HEK293 (cell line): ENCODE measurements around the gene VPS13D.

Source experiments
- CTCF ChIA-PET: fragments of 350-600 bp; formaldehyde crosslinking; extraction: SDS; loops from one replicate; lab custom pipeline; 2021; ENCODE audit warnings: antibody characterized with exemption; lab: Yijun Ruan, JAX
- POLR2A ChIA-PET: fragments of 300-600 bp; formaldehyde crosslinking; extraction: SDS; loops from one replicate; lab custom pipeline; 2020; ENCODE audit warnings: antibody characterized with exemption, inconsistent platforms; lab: Yijun Ruan, JAX
- H3K27ac ChIP-seq: fragments of 200-500 bp; sonication (Bioruptor generic); 2 replicates; pipeline ENCODE4 v1.5.1; 2014; ENCODE audit warnings: low read depth, low read length, control low read depth, inconsistent platforms; ENCODE audit errors: extremely low read depth
- H3K36me3 ChIP-seq, 2 experiments: fragments of 200-500 bp in 1 of 2; sonication (Bioruptor generic) in 1 of 2; 1 replicate in 1 of 2; 2 replicates in 1 of 2; pipeline ENCODE4 v1.5.1; 2014 to 2017; ENCODE audit warnings: inconsistent platforms in 2 of 2, low read length in 2 of 2; ENCODE audit not compliant: control insufficient read depth in 2 of 2, insufficient read depth in 1 of 2
- H3K4me1 ChIP-seq: fragments of 200-500 bp; sonication (Bioruptor generic); 2 replicates; pipeline ENCODE4 v1.5.1; 2014; ENCODE audit warnings: mild to moderate bottlenecking, low read length, inconsistent platforms; ENCODE audit not compliant: control insufficient read depth, insufficient read depth
- H3K4me3 ChIP-seq: 2 replicates; pipeline ENCODE4 v1.5.1; 2011; ENCODE audit warnings: low read depth, mild to moderate bottlenecking, control low read depth, low read length, moderate library complexity
- H3K9me3 ChIP-seq: fragments of 200-500 bp; sonication (Bioruptor generic); 2 replicates; pipeline ENCODE4 v1.5.1; 2014; ENCODE audit warnings: low read depth, low read length, inconsistent platforms; ENCODE audit not compliant: control insufficient read depth, insufficient read depth
- OVOL3 ChIP-seq: fragments of 450-650 bp; formaldehyde crosslinking; IDR thresholded peaks from 2 replicates; pipeline ENCODE4 v1.5.1; 2016; ENCODE audit warnings: missing biosample characterization, missing genetic modification characterization
- RBAK ChIP-seq: fragments of 450-650 bp; formaldehyde crosslinking; IDR thresholded peaks from 2 replicates; pipeline ENCODE4 v1.5.1; 2016; ENCODE audit warnings: missing biosample characterization, missing genetic modification characterization
- YY1 ChIP-seq: fragments of 450-650 bp; formaldehyde crosslinking; IDR thresholded peaks from 2 replicates; pipeline ENCODE4 v1.5.1; 2018; ENCODE audit warnings: missing biosample characterization, missing genetic modification characterization
- ZNF155 ChIP-seq: fragments of 450-650 bp; formaldehyde crosslinking; IDR thresholded peaks from 2 replicates; pipeline ENCODE4 v1.5.1; 2016; ENCODE audit warnings: missing biosample characterization, missing genetic modification characterization
- ZNF169 ChIP-seq: fragments of 450-650 bp; formaldehyde crosslinking; IDR thresholded peaks from 2 replicates; pipeline ENCODE4 v1.5.1; 2016; ENCODE audit warnings: missing biosample characterization, missing genetic modification characterization
- ZNF174 ChIP-seq: fragments of 450-650 bp; formaldehyde crosslinking; IDR thresholded peaks from 2 replicates; pipeline ENCODE4 v1.5.0; 2017; ENCODE audit warnings: missing biosample characterization, mild to moderate bottlenecking, missing genetic modification characterization
- ZNF202 ChIP-seq: fragments of 450-650 bp; formaldehyde crosslinking; IDR thresholded peaks from 2 replicates; pipeline ENCODE4 v1.5.1; 2016; ENCODE audit warnings: missing biosample characterization, missing genetic modification characterization, borderline replicate concordance
- ZNF239 ChIP-seq: fragments of 450-650 bp; formaldehyde crosslinking; IDR thresholded peaks from 2 replicates; pipeline ENCODE4 v1.5.1; 2016; ENCODE audit warnings: missing biosample characterization, missing genetic modification characterization
- ZNF404 ChIP-seq: fragments of 450-650 bp; formaldehyde crosslinking; IDR thresholded peaks from 2 replicates; pipeline ENCODE4 v1.5.1; 2017; ENCODE audit warnings: missing biosample characterization, missing genetic modification characterization
- ZNF433 ChIP-seq: fragments of 450-650 bp; formaldehyde crosslinking; IDR thresholded peaks from 2 replicates; pipeline ENCODE4 v1.5.1; 2016; ENCODE audit warnings: missing biosample characterization, missing genetic modification characterization, low read depth
- ZNF473 ChIP-seq: fragments of 450-650 bp; formaldehyde crosslinking; IDR thresholded peaks from 2 replicates; pipeline ENCODE4 v1.5.1; 2017; ENCODE audit warnings: missing biosample characterization, missing genetic modification characterization
- ZNF654 ChIP-seq: fragments of 450-650 bp; formaldehyde crosslinking; IDR thresholded peaks from 2 replicates; pipeline ENCODE4 v1.5.1; 2016; ENCODE audit warnings: low read depth, missing biosample characterization, missing genetic modification characterization
- ZNF664 ChIP-seq: fragments of 450-650 bp; formaldehyde crosslinking; IDR thresholded peaks from 2 replicates; pipeline ENCODE4 v1.5.1; 2016; ENCODE audit warnings: missing biosample characterization, missing genetic modification characterization
- ZNF670 ChIP-seq: fragments of 450-650 bp; formaldehyde crosslinking; IDR thresholded peaks from 2 replicates; pipeline ENCODE4 v1.5.1; 2016; ENCODE audit warnings: missing biosample characterization, missing genetic modification characterization, low read depth
- ZNF76 ChIP-seq: fragments of 450-650 bp; formaldehyde crosslinking; IDR thresholded peaks from 2 replicates; pipeline ENCODE4; 2016; ENCODE audit warnings: low read depth, missing biosample characterization, missing genetic modification characterization, borderline replicate concordance
- TF ChIP-seq, protein P1 (sequence below): fragments of 450-650 bp; formaldehyde crosslinking; IDR thresholded peaks from 2 replicates; pipeline ENCODE4 v1.5.1; 2016; ENCODE audit warnings: missing biosample characterization, missing genetic modification characterization
- TF ChIP-seq, protein P2 (sequence below): fragments of 450-650 bp; formaldehyde crosslinking; IDR thresholded peaks from 2 replicates; pipeline ENCODE4 v1.5.1; 2016; ENCODE audit warnings: missing biosample characterization, missing genetic modification characterization, low read depth

The VPS13D gene

DNA sequence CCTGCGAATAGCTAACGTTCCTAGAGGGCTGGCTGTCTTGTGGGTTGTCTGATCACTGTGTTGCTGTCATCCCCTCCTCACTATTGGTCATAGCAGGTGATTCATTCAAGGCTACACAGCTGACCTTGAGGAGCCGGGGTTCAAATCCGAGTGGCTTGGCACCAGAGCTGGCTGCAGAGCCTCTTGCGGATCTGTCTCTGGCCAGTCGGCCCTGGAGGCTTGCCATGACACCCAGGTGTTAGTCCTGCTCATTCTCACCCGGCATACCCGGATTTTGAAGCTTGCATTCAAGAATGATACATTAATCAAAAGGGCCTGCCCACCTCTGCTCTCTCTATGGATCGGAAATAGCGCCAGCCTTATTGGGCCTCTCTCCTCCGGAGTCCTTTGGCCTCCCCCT lies 277.8 kb downstream of the VPS13D start:
- no peaks in the 10 kb centered on the region for H3K9me3 ChIP-seq
- ChIA-PET CTCF (no interaction called here), POLR2A (no interaction called here)
- no peak overlapping the region for H3K4me3 ChIP-seq
- H3K4me1 ChIP-seq: no peaks in the 10 kb centered on the region
- peaks cover 0 to 23% of the 10 kb centered on the region in 2 experiments; a peak in 1 of 3 replicates for H3K36me3 ChIP-seq
- H3K27ac ChIP-seq: no peak overlapping the region
- TF ChIP-seq, protein P1, sequence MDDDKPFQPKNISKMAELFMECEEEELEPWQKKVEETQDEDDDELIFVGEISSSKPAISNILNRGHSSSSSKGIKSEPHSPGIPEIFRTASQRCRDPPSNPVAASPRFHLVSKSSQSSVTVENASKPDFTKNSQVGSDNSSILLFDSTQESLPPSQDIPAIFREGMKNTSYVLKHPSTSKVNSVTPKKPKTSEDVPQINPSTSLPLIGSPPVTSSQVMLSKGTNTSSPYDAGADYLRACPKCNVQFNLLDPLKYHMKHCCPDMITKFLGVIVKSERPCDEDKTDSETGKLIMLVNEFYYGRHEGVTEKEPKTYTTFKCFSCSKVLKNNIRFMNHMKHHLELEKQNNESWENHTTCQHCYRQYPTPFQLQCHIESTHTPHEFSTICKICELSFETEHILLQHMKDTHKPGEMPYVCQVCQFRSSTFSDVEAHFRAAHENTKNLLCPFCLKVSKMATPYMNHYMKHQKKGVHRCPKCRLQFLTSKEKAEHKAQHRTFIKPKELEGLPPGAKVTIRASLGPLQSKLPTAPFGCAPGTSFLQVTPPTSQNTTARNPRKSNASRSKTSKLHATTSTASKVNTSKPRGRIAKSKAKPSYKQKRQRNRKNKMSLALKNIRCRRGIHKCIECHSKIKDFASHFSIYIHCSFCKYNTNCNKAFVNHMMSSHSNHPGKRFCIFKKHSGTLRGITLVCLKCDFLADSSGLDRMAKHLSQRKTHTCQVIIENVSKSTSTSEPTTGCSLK (tag by site-specific recombination): no peak
- TF ChIP-seq ZNF473 (tag by site-specific recombination) (no peak), ZNF433 (tag by site-specific recombination) (no peak), ZNF169 (tag by site-specific recombination) (no peak), YY1 (no peak)

DNA sequence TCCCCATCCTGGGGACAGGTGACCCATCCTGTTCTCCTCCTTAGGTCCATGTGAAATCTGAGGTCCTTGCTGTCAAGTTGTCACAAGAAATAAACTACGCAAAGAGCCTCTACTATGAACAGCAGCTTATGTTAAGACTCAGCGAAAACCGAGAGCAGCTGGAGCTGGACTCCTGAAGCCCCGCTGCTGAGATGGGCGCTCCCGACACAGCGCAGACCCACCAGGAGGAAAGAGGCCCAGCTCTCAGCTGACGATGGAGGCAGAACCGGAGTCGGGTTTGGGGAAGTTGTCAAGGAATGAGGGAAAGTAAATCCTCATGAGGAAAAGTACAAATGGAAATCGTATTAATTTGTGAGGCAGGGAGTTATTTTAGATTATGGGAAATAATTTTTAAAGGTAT lies 279.0 kb downstream of the VPS13D start:
- H3K4me1 ChIP-seq: no peaks in the 10 kb centered on the region
- ChIA-PET CTCF (interaction anchor here (0.6 kb wide), 2 partner anchors 13 to 300 kb away, joined by 3 to 4 read pairs; no protein-coding TSS in a partner anchor), POLR2A (interaction anchor here (0.5 kb wide), 1 partner anchor 14 kb away, joined by 3 read pairs; no protein-coding TSS in a partner anchor)
- peaks cover 0 to 23% of the 10 kb centered on the region in 2 experiments; a peak in 1 of 3 replicates for H3K36me3 ChIP-seq
- no peak overlapping the region for H3K27ac ChIP-seq
- TF ChIP-seq ZNF664 (tag by site-specific recombination): no peak
- H3K9me3 ChIP-seq: no peaks in the 10 kb centered on the region
- no peak overlapping the region for H3K4me3 ChIP-seq

DNA sequence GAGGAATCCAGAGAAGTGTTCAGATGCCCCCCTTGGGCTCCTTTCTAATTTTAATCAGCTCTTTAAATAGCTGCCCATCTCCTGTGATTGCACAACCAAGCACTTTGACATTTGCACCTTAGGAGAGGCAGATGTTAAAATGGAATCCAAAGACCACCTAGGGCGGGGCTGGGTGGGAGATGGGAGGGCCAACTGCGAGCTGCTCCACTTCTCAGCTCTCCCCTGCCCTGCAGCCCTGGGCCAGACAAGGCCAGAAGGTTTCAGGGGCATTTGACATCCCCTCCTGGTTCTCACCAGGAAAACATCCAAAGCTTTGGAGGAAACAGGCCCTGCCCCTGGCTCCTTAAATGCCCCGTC lies 281.3 kb downstream of the VPS13D start:
- no peaks in the 10 kb centered on the region for H3K9me3 ChIP-seq
- H3K36me3 ChIP-seq: peaks cover 0 to 23% of the 10 kb centered on the region in 2 experiments; a peak in 1 of 3 replicates
- POLR2A ChIA-PET: interaction anchor here (0.6 to 1.7 kb wide), 2 partner anchors 16 to 33 kb away, joined by 4 to 7 read pairs; no protein-coding TSS in a partner anchor
- no peaks in the 10 kb centered on the region for H3K4me1 ChIP-seq
- no peak overlapping the region for H3K27ac ChIP-seq
- H3K4me3 ChIP-seq: no peak overlapping the region
- CTCF ChIA-PET: no interaction called here
- TF ChIP-seq RBAK (tag by site-specific recombination) (no peak), ZNF654 (tag by site-specific recombination) (no peak), ZNF239 (tag by site-specific recombination) (no peak), ZNF670 (tag by site-specific recombination) (no peak), ZNF155 (tag by site-specific recombination) (no peak), ZNF202 (tag by site-specific recombination) (no peak), ZNF404 (no peak), ZNF76 (tag by site-specific recombination) (no peak), OVOL3 (no peak), ZNF174 (tag by site-specific recombination) (no peak)
- TF ChIP-seq, protein P2, sequence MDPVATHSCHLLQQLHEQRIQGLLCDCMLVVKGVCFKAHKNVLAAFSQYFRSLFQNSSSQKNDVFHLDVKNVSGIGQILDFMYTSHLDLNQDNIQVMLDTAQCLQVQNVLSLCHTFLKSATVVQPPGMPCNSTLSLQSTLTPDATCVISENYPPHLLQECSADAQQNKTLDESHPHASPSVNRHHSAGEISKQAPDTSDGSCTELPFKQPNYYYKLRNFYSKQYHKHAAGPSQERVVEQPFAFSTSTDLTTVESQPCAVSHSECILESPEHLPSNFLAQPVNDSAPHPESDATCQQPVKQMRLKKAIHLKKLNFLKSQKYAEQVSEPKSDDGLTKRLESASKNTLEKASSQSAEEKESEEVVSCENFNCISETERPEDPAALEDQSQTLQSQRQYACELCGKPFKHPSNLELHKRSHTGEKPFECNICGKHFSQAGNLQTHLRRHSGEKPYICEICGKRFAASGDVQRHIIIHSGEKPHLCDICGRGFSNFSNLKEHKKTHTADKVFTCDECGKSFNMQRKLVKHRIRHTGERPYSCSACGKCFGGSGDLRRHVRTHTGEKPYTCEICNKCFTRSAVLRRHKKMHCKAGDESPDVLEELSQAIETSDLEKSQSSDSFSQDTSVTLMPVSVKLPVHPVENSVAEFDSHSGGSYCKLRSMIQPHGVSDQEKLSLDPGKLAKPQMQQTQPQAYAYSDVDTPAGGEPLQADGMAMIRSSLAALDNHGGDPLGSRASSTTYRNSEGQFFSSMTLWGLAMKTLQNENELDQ (tag by site-specific recombination): no peak
- TF ChIP-seq, all 188 proteins: peak for 0
